MM.1S (cell line): ENCODE results near the gene SLC8A1.

Experiments
- CTCF ChIP-seq: fragments of 300-600 bp; sonication (generic); IDR thresholded peaks from 2 replicates; pipeline ENCODE4 v1.5.1; 2016; ENCODE audit warnings: antibody characterized with exemption, low read length, mixed read lengths
- EZH2 ChIP-seq: fragments of 300-600 bp; sonication (generic); optimal IDR thresholded peaks from 2 replicates; pipeline ENCODE3; 2017; ENCODE audit warnings: low read depth, mild to moderate bottlenecking, antibody characterized with exemption, low read length, mixed read lengths
- EZH2phosphoT487 ChIP-seq: fragments of 300-600 bp; sonication (generic); IDR thresholded peaks from 2 replicates; pipeline ENCODE4 v1.6.1; 2018; ENCODE audit warnings: antibody characterized with exemption, low read length

GRCh38 chr2:40158781-40159180, 293.1 kb downstream of the SLC8A1 start:
- no peak for TF ChIP-seq CTCF
- TF ChIP-seq EZH2: no peak
- TF ChIP-seq EZH2phosphoT487: no peak
